22Rv1 (cell line): ENCODE measurements around the gene FARS2.

Experiments
- H3K27ac ChIP-seq: fragments of 450-650 bp; 2 replicates; pipeline ENCODE4 v1.5.1; 2017
- ZFX ChIP-seq: fragments of 450-650 bp; IDR thresholded peaks from 2 replicates; pipeline ENCODE4 v1.6.1; 2017; ENCODE audit warnings: antibody characterized with exemption, borderline replicate concordance
- TF ChIP-seq, protein P1 (sequence below): fragments of 450-650 bp; IDR thresholded peaks from 2 replicates; pipeline ENCODE4 v1.5.1; 2017; ENCODE audit warnings: mild to moderate bottlenecking

Gene FARS2

DNA sequence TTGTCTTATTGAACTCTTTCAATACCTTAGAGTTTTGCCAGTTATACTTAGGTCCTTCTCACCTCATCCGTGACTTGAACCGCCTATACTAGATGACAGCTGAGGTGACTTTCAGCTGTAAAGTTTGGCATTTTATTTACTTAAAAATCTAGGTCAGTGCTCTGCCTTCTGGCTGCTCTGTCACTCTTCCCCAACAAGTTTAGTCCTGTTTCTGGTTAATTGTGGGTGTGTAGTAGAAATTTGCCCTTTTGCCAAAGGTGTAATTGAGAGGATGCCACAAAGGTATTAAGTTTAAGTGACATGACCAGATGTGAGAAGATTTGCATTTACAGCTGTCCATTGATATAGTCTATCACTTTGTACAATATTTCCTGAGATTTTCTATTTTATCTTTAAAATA is 106.2 kb downstream of the FARS2 start:
- no peak for TF ChIP-seq ZFX
- TF ChIP-seq, protein P1, sequence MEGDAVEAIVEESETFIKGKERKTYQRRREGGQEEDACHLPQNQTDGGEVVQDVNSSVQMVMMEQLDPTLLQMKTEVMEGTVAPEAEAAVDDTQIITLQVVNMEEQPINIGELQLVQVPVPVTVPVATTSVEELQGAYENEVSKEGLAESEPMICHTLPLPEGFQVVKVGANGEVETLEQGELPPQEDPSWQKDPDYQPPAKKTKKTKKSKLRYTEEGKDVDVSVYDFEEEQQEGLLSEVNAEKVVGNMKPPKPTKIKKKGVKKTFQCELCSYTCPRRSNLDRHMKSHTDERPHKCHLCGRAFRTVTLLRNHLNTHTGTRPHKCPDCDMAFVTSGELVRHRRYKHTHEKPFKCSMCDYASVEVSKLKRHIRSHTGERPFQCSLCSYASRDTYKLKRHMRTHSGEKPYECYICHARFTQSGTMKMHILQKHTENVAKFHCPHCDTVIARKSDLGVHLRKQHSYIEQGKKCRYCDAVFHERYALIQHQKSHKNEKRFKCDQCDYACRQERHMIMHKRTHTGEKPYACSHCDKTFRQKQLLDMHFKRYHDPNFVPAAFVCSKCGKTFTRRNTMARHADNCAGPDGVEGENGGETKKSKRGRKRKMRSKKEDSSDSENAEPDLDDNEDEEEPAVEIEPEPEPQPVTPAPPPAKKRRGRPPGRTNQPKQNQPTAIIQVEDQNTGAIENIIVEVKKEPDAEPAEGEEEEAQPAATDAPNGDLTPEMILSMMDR, result no peak

DNA sequence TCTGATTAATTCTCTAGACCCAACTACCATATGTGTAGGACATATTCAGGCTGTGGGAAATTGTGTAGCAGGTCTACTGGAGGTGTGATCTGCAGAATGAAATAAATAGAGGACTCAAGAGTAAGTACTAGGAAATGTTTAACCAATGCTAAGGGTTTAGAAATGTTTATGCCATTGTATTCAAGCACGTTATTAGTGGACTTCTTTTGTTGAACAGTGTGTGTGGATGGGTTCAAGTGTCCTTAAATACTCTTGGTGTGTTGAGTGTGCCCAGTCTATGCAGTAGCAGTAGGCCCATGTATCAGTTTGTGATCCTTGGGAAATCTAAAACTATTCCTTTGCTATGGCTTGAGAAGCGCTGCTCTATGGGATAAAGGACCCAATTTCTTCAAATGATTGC is 112.1 kb downstream of the FARS2 start:
- TF ChIP-seq, protein P1, result no peak
- no peak for TF ChIP-seq ZFX
- no peak overlapping the region for H3K27ac ChIP-seq

More for the DNA sequence above, 106.2 kb downstream of the FARS2 start:
- no peak overlapping the region for H3K27ac ChIP-seq

- TF ChIP-seq ZFX, result no peak
- TF ChIP-seq, protein P1, result no peak
- H3K27ac ChIP-seq, result no peak overlapping the region
Measured at GRCh38 chr6:5378331-5378730, 117.0 kb downstream of the FARS2 start.

- TF ChIP-seq, protein P1, result peak; percentile 91
- TF ChIP-seq ZFX, result no peak
Measured at GRCh38 chr6:5379647-5380242, 118.4 kb downstream of the FARS2 start.

GRCh38 chr6:5383856-5384255 is 122.5 kb downstream of the FARS2 start:
- TF ChIP-seq ZFX, result no peak
- TF ChIP-seq, protein P1, result no peak
- no peak overlapping the region for H3K27ac ChIP-seq

More at GRCh38 chr6:5379647-5380242, 118.4 kb downstream of the FARS2 start:
- H3K27ac ChIP-seq, result no peak overlapping the region

DNA sequence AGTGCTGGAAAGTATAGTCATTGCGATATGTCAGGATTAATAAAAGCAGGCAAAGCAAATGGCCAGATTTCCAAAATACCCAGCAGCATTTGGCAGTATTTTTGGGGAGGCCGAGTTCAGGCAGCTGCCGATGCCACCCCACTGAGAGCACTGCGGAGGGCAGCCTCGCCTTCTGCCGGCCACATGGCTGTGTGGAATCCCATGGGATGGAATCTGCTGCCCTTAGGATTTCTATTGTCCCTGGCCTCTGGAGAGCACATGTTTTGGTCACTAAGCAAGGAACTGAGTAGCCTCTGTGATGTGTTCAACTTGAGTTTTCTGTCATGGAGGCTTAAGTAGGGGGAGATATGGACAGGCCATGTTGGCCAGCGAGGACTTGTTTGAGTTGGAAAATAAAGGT is 123.0 kb downstream of the FARS2 start:
- H3K27ac ChIP-seq, result no peak overlapping the region
- TF ChIP-seq, protein P1, result no peak
- no peak for TF ChIP-seq ZFX

GRCh38 chr6:5388326-5388725 is 127.0 kb downstream of the FARS2 start:
- H3K27ac ChIP-seq, result no peak overlapping the region
- TF ChIP-seq ZFX, result no peak
- TF ChIP-seq, protein P1, result no peak
